Gastroesophageal sphincter (tissue), 3 donors: ENCODE measurements around the gene LAMA3.

ENCODE experiments used
- EP300 ChIP-seq: sonication (generic); formaldehyde crosslinking; IDR thresholded peaks from one replicate; pipeline ENCODE4 v1.6.1; 2017; ENCODE audit warnings: antibody characterized with exemption, mild to moderate bottlenecking
- POLR2A ChIP-seq, 2 donors: fragments of 450-650 bp; IDR thresholded peaks; one replicate each; pipeline ENCODE4 v1.6.1; 2017; ENCODE audit warnings: antibody characterized with exemption in 2 of 2, mild to moderate bottlenecking in 2 of 2, moderate library complexity in 1 of 2
- TF ChIP-seq, protein P1 (sequence below), 4 experiments: fragments of 200-600 bp in 2 of 4; fragments of 450-650 bp in 2 of 4; sonication (generic) in 1 of 4; IDR thresholded peaks; one replicate each; pipeline ENCODE4 v1.5.1; 2017 to 2019; ENCODE audit warnings: antibody characterized with exemption in 4 of 4, mild to moderate bottlenecking in 2 of 4, moderate library complexity in 2 of 4

DNA sequence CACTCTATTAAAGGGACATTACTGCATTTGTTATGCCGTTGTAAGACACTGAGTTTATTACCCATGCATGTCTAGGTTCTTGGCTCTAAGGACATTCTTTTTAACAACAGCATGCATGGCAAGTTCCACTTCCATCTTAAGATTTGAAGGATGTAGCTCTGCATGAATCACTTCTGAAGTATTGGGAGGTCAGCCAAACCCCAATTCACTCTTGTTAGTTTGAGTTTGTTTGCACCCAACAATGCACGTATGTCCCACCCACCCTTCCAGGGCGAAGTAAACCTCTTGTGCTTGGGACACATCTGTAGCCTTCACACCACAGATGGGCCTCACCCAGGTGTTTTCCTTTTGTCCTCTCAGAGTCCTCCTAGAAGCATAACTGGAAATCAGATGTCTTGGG lies 5.6 kb upstream of the LAMA3 start:
- TF ChIP-seq POLR2A (IDR thresholded peaks at IDR 0.05), result no peak
- TF ChIP-seq, protein P1, sequence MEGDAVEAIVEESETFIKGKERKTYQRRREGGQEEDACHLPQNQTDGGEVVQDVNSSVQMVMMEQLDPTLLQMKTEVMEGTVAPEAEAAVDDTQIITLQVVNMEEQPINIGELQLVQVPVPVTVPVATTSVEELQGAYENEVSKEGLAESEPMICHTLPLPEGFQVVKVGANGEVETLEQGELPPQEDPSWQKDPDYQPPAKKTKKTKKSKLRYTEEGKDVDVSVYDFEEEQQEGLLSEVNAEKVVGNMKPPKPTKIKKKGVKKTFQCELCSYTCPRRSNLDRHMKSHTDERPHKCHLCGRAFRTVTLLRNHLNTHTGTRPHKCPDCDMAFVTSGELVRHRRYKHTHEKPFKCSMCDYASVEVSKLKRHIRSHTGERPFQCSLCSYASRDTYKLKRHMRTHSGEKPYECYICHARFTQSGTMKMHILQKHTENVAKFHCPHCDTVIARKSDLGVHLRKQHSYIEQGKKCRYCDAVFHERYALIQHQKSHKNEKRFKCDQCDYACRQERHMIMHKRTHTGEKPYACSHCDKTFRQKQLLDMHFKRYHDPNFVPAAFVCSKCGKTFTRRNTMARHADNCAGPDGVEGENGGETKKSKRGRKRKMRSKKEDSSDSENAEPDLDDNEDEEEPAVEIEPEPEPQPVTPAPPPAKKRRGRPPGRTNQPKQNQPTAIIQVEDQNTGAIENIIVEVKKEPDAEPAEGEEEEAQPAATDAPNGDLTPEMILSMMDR (IDR thresholded peaks at IDR 0.05), result no peak
- no peak for TF ChIP-seq EP300
